Type B pancreatic cell (in vitro differentiated cells): ENCODE data around the gene ZNHIT1. TPM values are rescaled to one million over a fixed set of nuclear protein-coding genes. Genes with fewer than 3 reads are reported as not detected.
"Not testable (repeated sequence)": the region's sequence is repeated elsewhere in the genome, so short reads cannot be mapped to it uniquely, and the experiment has no call there.

Experiments used
- DNase-seq: peaks from one replicate; pipeline ENCODE4 v3.0.0; 2021; ENCODE audit warnings: mixed read lengths; ENCODE audit not compliant: unreplicated experiment; ENCODE audit errors: extremely low spot score
- H3K27ac Mint-ChIP-seq: 2 replicates; pipeline ENCODE4 v1.8.0; 2021; ENCODE audit warnings: mild to moderate bottlenecking, mixed read lengths
- H3K27me3 Mint-ChIP-seq: 2 replicates; pipeline ENCODE4 v1.8.0; 2021; ENCODE audit warnings: mixed read lengths
- H3K36me3 Mint-ChIP-seq: 2 replicates; pipeline ENCODE4 v1.8.0; 2021; ENCODE audit warnings: mixed read lengths
- H3K4me1 Mint-ChIP-seq: one replicate; pipeline ENCODE4 v1.8.0; 2021; ENCODE audit warnings: mixed read lengths; ENCODE audit not compliant: unreplicated experiment
- H3K4me3 Mint-ChIP-seq: 2 replicates; pipeline ENCODE4 v1.8.0; 2021; ENCODE audit warnings: mild to moderate bottlenecking, mixed read lengths
- H3K9me3 Mint-ChIP-seq: 2 replicates; pipeline ENCODE4 v1.8.0; 2021; ENCODE audit warnings: mixed read lengths
- total RNA-seq: library from RNA; stranded (reverse); gene quantifications from 2 replicates; pipeline ENCODE4 v1.2.1, GENCODE V29; 2021; ENCODE audit warnings: low replicate concordance
- TF ChIP-seq, protein P1 (sequence below): fragments of 200-600 bp; sonication (generic); conservative IDR thresholded peaks from 2 replicates; pipeline ENCODE4 v1.5.0; 2021; ENCODE audit warnings: antibody characterized with exemption, mild to moderate bottlenecking

Gene ZNHIT1
- total RNA-seq, 1 donor from 2014 or later, result 61.1 TPM

DNA sequence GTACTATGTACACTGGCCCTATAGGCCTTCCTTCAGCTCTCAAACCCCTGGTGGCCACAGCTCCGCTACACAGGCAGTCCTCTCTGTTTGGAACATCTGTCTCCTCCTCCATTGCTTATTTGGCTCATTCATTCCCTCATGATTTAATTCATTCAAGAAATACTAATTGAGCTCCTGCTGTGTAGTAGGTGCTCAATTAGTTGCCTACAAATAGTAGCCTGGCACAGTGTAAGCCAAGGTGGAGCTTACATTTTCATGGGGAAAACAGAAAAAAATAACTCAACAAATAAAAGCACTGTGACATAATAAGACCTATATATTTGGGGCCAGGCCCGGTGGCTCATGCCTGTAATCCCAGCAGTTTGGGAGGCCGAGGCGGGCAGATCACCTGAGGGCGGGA, 30.3 kb downstream of the ZNHIT1 start:
- no peaks in the 10 kb centered on the region for H3K27me3 Mint-ChIP-seq
- H3K27ac Mint-ChIP-seq, result no peak overlapping the region
- no peak overlapping the region for H3K4me3 Mint-ChIP-seq

DNA sequence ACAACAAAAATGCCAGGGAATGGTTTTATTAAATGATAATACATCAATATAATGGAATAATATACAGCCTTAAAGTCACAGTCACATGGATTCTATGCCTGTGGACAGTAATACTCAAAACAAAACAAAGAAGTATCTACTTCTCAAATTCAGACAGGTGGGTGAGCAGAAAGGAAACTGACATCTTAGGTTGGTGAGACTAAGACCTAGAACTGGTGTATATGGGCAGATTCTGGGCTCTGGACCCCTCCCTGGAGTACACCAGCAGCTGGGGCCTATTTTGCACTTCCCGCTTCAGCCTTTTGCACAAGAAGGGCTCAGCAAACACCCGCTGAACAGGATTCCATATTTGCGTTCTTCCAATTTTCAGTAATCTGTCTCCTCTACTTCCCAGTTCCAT, 32.4 kb downstream of the ZNHIT1 start:
- no peak for DNase-seq
- no peaks in the 10 kb centered on the region for H3K9me3 Mint-ChIP-seq
- peak overlapping the region; percentile 99 for H3K4me3 Mint-ChIP-seq
- no peak overlapping the region for H3K27ac Mint-ChIP-seq
- peaks cover 16% of the 10 kb centered on the region for H3K4me1 Mint-ChIP-seq
- TF ChIP-seq, protein P1, sequence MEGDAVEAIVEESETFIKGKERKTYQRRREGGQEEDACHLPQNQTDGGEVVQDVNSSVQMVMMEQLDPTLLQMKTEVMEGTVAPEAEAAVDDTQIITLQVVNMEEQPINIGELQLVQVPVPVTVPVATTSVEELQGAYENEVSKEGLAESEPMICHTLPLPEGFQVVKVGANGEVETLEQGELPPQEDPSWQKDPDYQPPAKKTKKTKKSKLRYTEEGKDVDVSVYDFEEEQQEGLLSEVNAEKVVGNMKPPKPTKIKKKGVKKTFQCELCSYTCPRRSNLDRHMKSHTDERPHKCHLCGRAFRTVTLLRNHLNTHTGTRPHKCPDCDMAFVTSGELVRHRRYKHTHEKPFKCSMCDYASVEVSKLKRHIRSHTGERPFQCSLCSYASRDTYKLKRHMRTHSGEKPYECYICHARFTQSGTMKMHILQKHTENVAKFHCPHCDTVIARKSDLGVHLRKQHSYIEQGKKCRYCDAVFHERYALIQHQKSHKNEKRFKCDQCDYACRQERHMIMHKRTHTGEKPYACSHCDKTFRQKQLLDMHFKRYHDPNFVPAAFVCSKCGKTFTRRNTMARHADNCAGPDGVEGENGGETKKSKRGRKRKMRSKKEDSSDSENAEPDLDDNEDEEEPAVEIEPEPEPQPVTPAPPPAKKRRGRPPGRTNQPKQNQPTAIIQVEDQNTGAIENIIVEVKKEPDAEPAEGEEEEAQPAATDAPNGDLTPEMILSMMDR, result no peak
- H3K36me3 Mint-ChIP-seq, result peaks cover 11% of the 10 kb centered on the region
- H3K27me3 Mint-ChIP-seq, result peaks cover 4% of the 10 kb centered on the region

More for the DNA sequence above, 30.3 kb downstream of the ZNHIT1 start:
- TF ChIP-seq, protein P1, result peak; percentile 23
- peaks cover 11% of the 10 kb centered on the region for H3K36me3 Mint-ChIP-seq
- H3K4me1 Mint-ChIP-seq, result peaks cover 28% of the 10 kb centered on the region
- no peaks in the 10 kb centered on the region for H3K9me3 Mint-ChIP-seq
- no peak for DNase-seq

DNA sequence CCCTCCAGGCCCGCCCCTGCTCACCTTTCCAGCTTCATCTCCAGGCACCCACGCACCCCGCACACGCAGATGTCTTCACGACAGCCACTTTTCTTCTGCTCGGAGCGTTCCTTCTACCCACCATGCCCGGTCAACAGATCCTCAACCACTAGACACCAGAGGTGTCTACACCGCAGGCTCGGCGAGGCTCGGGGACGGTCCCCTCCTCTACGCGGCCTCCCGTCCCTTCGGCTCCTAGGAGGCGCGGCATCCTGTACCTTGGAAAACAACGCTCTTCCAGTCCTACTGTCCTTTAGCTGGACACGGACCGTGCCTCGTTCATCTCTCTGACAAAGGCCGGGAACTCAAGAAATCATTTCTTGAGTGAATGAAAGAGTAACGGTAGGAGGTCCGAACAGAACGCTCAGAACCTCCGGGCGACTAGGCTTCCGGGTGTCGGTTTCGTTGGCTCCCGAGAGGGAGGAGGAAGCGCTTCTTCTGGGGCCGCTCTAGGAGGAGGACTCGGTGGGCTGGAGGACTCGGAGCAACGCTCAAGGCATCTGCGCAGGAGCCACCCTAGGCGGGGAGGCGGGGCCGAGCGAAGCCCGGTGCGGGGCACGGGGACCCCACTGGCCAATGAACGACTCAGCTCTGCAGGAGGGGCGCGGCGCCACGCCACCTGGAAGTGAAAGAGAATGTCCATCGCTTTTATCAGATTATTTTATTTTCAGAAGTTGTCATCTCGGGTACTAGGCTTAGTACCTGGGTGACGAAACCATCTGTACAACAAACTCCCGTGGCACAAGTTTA, 34.1 kb downstream of the ZNHIT1 start:
- Mint-ChIP-seq H3K4me3 (peak overlapping the region; percentile 99), H3K27ac (peak overlapping the region; percentile 97), H3K36me3 (peaks cover 11% of the 10 kb centered on the region), H3K9me3 (no peaks in the 10 kb centered on the region), H3K4me1 (peaks cover 10% of the 10 kb centered on the region), H3K27me3 (peaks cover 4% of the 10 kb centered on the region)
- peak; percentile 97 for DNase-seq
- TF ChIP-seq, protein P1, result no peak

DNA sequence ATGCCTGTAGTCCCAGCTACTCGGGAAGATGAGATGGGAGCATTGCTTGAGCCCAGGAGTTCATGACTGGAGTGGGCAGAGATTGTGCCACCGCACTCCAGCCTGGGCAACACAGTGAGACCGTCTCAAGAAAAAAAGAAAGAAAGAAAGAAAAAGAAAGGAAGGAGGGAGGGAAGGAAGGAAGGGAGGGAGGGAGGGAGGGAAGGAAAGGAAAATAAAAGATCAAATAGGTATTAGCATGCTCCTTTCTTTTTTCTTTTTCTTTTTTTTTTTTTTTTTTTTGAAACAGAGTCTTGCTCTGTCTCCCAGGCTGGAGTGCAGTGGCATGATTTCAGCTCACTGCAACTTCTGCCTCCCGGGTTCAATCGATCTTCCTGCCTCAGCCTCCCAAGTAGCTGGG, 35.2 kb downstream of the ZNHIT1 start:
- not testable (repeated sequence) for DNase-seq, H3K9me3 Mint-ChIP-seq, H3K27me3 Mint-ChIP-seq, H3K27ac Mint-ChIP-seq, H3K4me1 Mint-ChIP-seq
- H3K36me3 Mint-ChIP-seq, result peaks cover 11% of the 10 kb centered on the region
- peak overlapping the region; percentile 99 for H3K4me3 Mint-ChIP-seq

DNA sequence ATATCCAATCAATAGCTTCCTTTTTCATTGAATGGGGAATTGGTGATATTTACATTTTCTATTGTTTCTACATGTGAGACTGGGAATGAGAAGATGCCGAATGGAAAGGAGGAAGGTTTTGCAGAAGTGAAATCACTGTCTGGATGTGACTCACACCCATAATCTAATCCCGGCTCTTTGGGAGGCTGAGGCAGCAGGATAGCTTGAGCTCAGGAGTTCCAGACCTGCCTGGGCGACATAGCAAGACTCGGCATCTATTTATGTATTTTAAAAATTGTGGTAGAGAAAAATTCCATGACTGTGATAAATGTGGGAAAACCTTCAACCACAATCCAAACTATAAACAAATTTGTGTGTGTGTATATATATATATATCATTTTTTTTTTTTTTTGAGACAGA, 37.8 kb downstream of the ZNHIT1 start:
- H3K36me3 Mint-ChIP-seq, result peaks cover 6% of the 10 kb centered on the region
- no peak for DNase-seq
- TF ChIP-seq, protein P1, result no peak
- H3K4me1 Mint-ChIP-seq, result peaks cover 10% of the 10 kb centered on the region
- H3K27me3 Mint-ChIP-seq, result peaks cover 4% of the 10 kb centered on the region
- H3K27ac Mint-ChIP-seq, result no peak overlapping the region
- no peaks in the 10 kb centered on the region for H3K9me3 Mint-ChIP-seq
- no peak overlapping the region for H3K4me3 Mint-ChIP-seq

DNA sequence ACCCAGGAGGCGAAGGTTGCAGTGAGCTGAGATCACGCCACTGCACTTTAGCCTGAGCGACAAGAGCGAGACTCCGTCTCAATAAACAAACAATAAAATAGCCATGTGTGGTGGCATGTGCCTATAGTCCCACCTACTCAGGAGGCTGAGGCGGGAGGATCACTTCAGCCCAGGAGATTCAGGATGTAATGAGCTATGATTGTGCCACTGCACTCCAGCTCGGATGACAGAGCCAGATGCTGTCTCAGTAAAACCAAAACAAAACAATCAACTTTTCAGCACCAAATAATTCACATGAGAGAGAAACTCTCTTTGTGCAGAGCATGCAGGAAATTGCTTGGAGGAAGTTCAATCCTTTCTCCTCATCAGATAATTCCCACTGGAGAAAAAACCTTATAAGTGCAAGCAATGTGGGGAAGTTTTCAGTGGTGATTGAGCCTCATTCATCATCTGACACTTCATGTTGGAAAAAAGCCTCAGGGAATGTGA, 40.3 kb downstream of the ZNHIT1 start:
- H3K27me3 Mint-ChIP-seq, result peaks cover 4% of the 10 kb centered on the region
- H3K4me3 Mint-ChIP-seq, result no peak overlapping the region
- H3K27ac Mint-ChIP-seq, result no peak overlapping the region
- no peak for DNase-seq
- H3K36me3 Mint-ChIP-seq, result no peaks in the 10 kb centered on the region
- TF ChIP-seq, protein P1, result no peak
- no peaks in the 10 kb centered on the region for H3K9me3 Mint-ChIP-seq
- H3K4me1 Mint-ChIP-seq, result no peaks in the 10 kb centered on the region

DNA sequence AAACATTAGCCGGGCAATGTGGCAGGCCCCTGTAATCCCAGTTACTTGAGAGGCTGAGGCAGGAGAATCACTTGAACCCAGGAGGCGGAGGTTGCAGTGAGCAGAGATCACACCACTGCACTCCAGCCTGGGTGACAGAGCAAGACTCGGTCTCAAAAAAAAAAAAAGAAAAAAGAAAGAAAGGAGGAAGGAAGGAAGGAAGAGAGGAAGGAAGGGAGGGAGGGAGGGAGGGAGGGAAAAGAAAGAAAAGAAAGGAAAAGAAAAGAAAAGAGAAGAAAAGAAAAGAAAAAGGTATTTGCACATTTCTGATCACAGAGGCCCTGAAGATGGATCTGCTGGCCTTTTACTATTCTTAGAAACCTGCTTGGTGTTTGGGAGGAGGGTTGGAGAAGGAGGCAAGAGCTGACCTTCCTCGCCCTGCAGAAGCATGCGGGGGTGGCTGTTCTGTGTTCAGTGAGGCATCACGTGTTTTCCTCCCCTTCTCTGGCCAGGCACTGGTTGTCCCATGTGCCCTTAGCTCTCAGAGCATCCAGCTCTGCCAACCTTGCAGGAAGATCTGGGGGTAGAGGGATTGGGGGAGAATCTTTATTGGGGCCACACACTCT, 46.2 kb downstream of the ZNHIT1 start:
- not testable (repeated sequence) for H3K27me3 Mint-ChIP-seq, H3K4me3 Mint-ChIP-seq, H3K9me3 Mint-ChIP-seq, H3K36me3 Mint-ChIP-seq, DNase-seq, H3K27ac Mint-ChIP-seq, H3K4me1 Mint-ChIP-seq
